Keratinocyte (primary cell): ENCODE measurements around the gene CCSER1. TPM values are rescaled to one million over a fixed set of nuclear protein-coding genes. Genes with fewer than 3 reads are reported as not detected.

Experiments used
- DNase-seq: peaks from one replicate; pipeline ENCODE4 v3.0.0-alpha.2; 2011; ENCODE audit warnings: low read depth, missing footprints, low spot score
- FAIRE-seq: peaks from 2 replicates; lab custom pipeline; 2011; peaks lifted over from hg19 to GRCh38; lab: Jason Lieb, UNC
- H2AFZ ChIP-seq: 2 replicates; pipeline ENCODE4 v1.6.0; 2012; ENCODE audit warnings: low read length, control low read depth, inconsistent platforms; ENCODE audit not compliant: control insufficient read depth
- H3K27ac ChIP-seq: 2 replicates; pipeline ENCODE4 v1.5.1; 2011; ENCODE audit warnings: low read length; ENCODE audit not compliant: control insufficient read depth, insufficient read depth
- H3K27me3 ChIP-seq: 3 replicates; pipeline ENCODE4 v1.6.0; 2011; ENCODE audit warnings: low read length; ENCODE audit not compliant: control insufficient read depth, insufficient read depth; ENCODE audit errors: extremely low read depth
- H3K36me3 ChIP-seq, 2 experiments: 2 replicates in 1 of 2; 3 replicates in 1 of 2; pipeline ENCODE4 v1.5.1; 2011; ENCODE audit warnings: low read length in 2 of 2, mild to moderate bottlenecking in 1 of 2; ENCODE audit not compliant: control insufficient read depth in 2 of 2, insufficient read depth in 2 of 2; ENCODE audit errors: extremely low read depth in 1 of 2
- H3K4me1 ChIP-seq: 3 replicates; pipeline ENCODE4 v1.5.1; 2011; ENCODE audit warnings: low read length; ENCODE audit not compliant: control insufficient read depth, insufficient read depth; ENCODE audit errors: extremely low read depth
- H3K4me2 ChIP-seq: 3 replicates; pipeline ENCODE4 v1.6.0; 2011; ENCODE audit warnings: low read depth, low read length; ENCODE audit not compliant: control insufficient read depth, insufficient read depth; ENCODE audit errors: extremely low read depth
- H3K4me3 ChIP-seq, 3 experiments: fragments of 200-600 bp in 1 of 3; sonication (generic) in 1 of 3; 2 replicates in 2 of 3; 3 replicates in 1 of 3; pipeline ENCODE4 v1.5.1; 2011 to 2016; ENCODE audit warnings: low read length in 3 of 3, mild to moderate bottlenecking in 3 of 3, control low read depth in 2 of 3, inconsistent platforms in 1 of 3, low read depth in 1 of 3, mixed read lengths in 1 of 3, mixed run types in 1 of 3, moderate library complexity in 1 of 3; ENCODE audit not compliant: control insufficient read depth in 2 of 3, insufficient read depth in 2 of 3; ENCODE audit errors: extremely low read depth in 1 of 3
- H3K79me2 ChIP-seq: 2 replicates; pipeline ENCODE4 v1.6.0; 2012; ENCODE audit warnings: low read length; ENCODE audit not compliant: control insufficient read depth, insufficient read depth
- H3K9ac ChIP-seq: 3 replicates; pipeline ENCODE4 v1.6.0; 2011; ENCODE audit warnings: low read length; ENCODE audit not compliant: control insufficient read depth, insufficient read depth; ENCODE audit errors: extremely low read depth
- H3K9me1 ChIP-seq: 3 replicates; pipeline ENCODE4 v1.6.0; 2011; ENCODE audit warnings: low read length; ENCODE audit not compliant: control insufficient read depth, insufficient read depth; ENCODE audit errors: extremely low read depth
- H3K9me3 ChIP-seq: 2 replicates; pipeline ENCODE4 v1.5.1; 2012; ENCODE audit warnings: low read depth, low read length; ENCODE audit not compliant: control insufficient read depth
- H4K20me1 ChIP-seq: 3 replicates; pipeline ENCODE4 v1.6.0; 2011; ENCODE audit warnings: low read length; ENCODE audit not compliant: control insufficient read depth, insufficient read depth; ENCODE audit errors: extremely low read depth
- CTCF ChIP-seq, 3 experiments: IDR thresholded peaks in 1 of 3; conservative IDR thresholded peaks in 1 of 3; optimal IDR thresholded peaks in 1 of 3; 2 replicates in 2 of 3; 3 replicates in 1 of 3; pipeline versions ENCODE3 to v1.5.1; 2011; ENCODE audit warnings: low read length in 3 of 3, mild to moderate bottlenecking in 3 of 3, moderate library complexity in 2 of 3, control low read depth in 1 of 3, inconsistent platforms in 1 of 3; ENCODE audit not compliant: insufficient read depth in 2 of 3; ENCODE audit errors: extremely low read depth in 1 of 3
- EZH2 ChIP-seq: IDR thresholded peaks from one replicate; pipeline ENCODE4 v1.6.1; 2012; ENCODE audit warnings: inconsistent platforms, mild to moderate bottlenecking, low read length, moderate library complexity
- dilution Hi-C: fragments of 300-500 bp; cut with MboI; formaldehyde crosslinking; loops from one replicate; pipeline ENCODE4 v1.7.0; 2020; ENCODE audit warnings: low sequenced_read_pairs; ENCODE audit not compliant: extremely low pct_ligation_motif_present
- polyA plus RNA-seq, 5 experiments: library from polyadenylated mRNA; depleted of rRNA in 3 of 5; stranded (reverse) in 3 of 5; stranded (forward) in 1 of 5; unstranded in 1 of 5; fragments of >200 nt; gene quantifications; 1 replicate in 1 of 5; 2 replicates in 3 of 5; 3 replicates in 1 of 5; pipeline versions ENCODE4 v1.2.1 to v1.2.3, GENCODE V29; 2011 to 2012; ENCODE audit warnings: missing spikeins in 2 of 5, low read depth in 1 of 5, low replicate concordance in 1 of 5

Gene CCSER1
- polyA plus RNA-seq, 1 donor (not counting 4 experiments of a cell fraction or from before 2014, with no cell fraction given): 1.2 TPM

GRCh38 chr4:90840291-90840690, 713.1 kb downstream of the CCSER1 start:
- no peak overlapping the region for H3K9ac ChIP-seq
- dilution Hi-C loops: no loop called here

GRCh38 chr4:90840828-90841227, 713.6 kb downstream of the CCSER1 start:
- Histone ChIP-seq H2AFZ (no peak overlapping the region), H3K27ac (no peak overlapping the region), H3K36me3 (no peaks in the 10 kb centered on the region), H4K20me1 (no peaks in the 10 kb centered on the region), H3K79me2 (no peaks in the 10 kb centered on the region), H3K9me1 (no peaks in the 10 kb centered on the region), H3K9ac (no peak overlapping the region), H3K4me3 (no peak overlapping the region), H3K4me1 (peaks cover 10% of the 10 kb centered on the region), H3K4me2 (peak overlapping the region; percentile 32), H3K9me3 (no peaks in the 10 kb centered on the region), H3K27me3 (no peaks in the 10 kb centered on the region)
- FAIRE-seq: peak; percentile 43
- TF ChIP-seq CTCF (optimal IDR thresholded peaks at IDR 0.05 in 1 of 3, IDR thresholded peaks at IDR 0.05 in 1 of 3, conservative IDR thresholded peaks at IDR 0.05 in 1 of 3; ENCODE audit: extremely low read depth in 1 of 3, insufficient read depth in 2 of 3, low read length in 3 of 3): no peak
- TF ChIP-seq EZH2: no peak
- dilution Hi-C loops: no loop called here
- DNase-seq: peak; percentile 63

More at GRCh38 chr4:90840291-90840690, 713.1 kb downstream of the CCSER1 start:
- Histone ChIP-seq H3K36me3 (no peaks in the 10 kb centered on the region), H3K27me3 (no peaks in the 10 kb centered on the region), H3K4me1 (peaks cover 10% of the 10 kb centered on the region), H3K9me1 (no peaks in the 10 kb centered on the region), H3K27ac (no peak overlapping the region), H3K4me2 (peak overlapping the region; percentile 32), H4K20me1 (no peaks in the 10 kb centered on the region), H3K79me2 (no peaks in the 10 kb centered on the region), H3K4me3 (no peak overlapping the region), H2AFZ (no peak overlapping the region), H3K9me3 (no peaks in the 10 kb centered on the region)
- DNase-seq: no peak
- TF ChIP-seq CTCF (optimal IDR thresholded peaks at IDR 0.05 in 1 of 3, IDR thresholded peaks at IDR 0.05 in 1 of 3, conservative IDR thresholded peaks at IDR 0.05 in 1 of 3; ENCODE audit: extremely low read depth in 1 of 3, insufficient read depth in 2 of 3, low read length in 3 of 3): no peak
- no peak for TF ChIP-seq EZH2
- no peak for FAIRE-seq
